Tibial artery (tissue), 4 donors: Measurements from ENCODE around the gene KIF6.

ENCODE experiments used
- DNase-seq, 2 donors: peaks; one replicate each; pipeline ENCODE4 v3.0.0-alpha.2; 2019
- H3K27ac ChIP-seq, 2 donors: fragments of 200-600 bp; sonication (generic) in 1 of 2; 1 replicate in 1 of 2; 2 replicates in 1 of 2; pipeline ENCODE4 v1.5.1; 2018 to 2019; ENCODE audit warnings: mild to moderate bottlenecking in 1 of 2
- H3K27me3 ChIP-seq, 2 donors: fragments of 200-600 bp; sonication (generic) in 1 of 2; one replicate each; pipeline versions ENCODE4 v1.5.1 to v1.6.0; 2016 to 2019
- H3K36me3 ChIP-seq, 3 donors: fragments of 200-600 bp; sonication (generic) in 2 of 3; one replicate each; pipeline ENCODE4 v1.5.1; 2016 to 2019; ENCODE audit warnings: mild to moderate bottlenecking in 2 of 3
- H3K4me1 ChIP-seq, 4 donors: fragments of 200-600 bp; sonication (generic) in 2 of 4; 1 replicate in 3 of 4; 2 replicates in 1 of 4; pipeline ENCODE4 v1.5.1; 2016 to 2019
- H3K4me3 ChIP-seq, 2 donors: fragments of 200-600 bp; sonication (generic) in 1 of 2; 1 replicate in 1 of 2; 2 replicates in 1 of 2; pipeline ENCODE4 v1.5.1; 2018 to 2019; ENCODE audit warnings: mild to moderate bottlenecking in 2 of 2
- H3K9me3 ChIP-seq, 3 donors: fragments of 200-600 bp; sonication (generic) in 1 of 3; one replicate each; pipeline ENCODE4 v1.5.1; 2016 to 2019
- CTCF ChIP-seq, 2 experiments: fragments of 200-600 bp in 1 of 2; fragments of 450-650 bp in 1 of 2; IDR thresholded peaks; one replicate each; pipeline ENCODE4 v1.5.1; 2017 to 2019; ENCODE audit warnings: antibody characterized with exemption in 2 of 2, mild to moderate bottlenecking in 1 of 2, moderate library complexity in 1 of 2
- intact Hi-C: fragments of 100-400 bp; cut with DNase I; formaldehyde crosslinking; loops from one replicate; pipeline ENCODE4 v1.15.0; 2023; ENCODE audit warnings: low total_unique reads

Gene KIF6

GRCh38 chr6:39441301-39441700 lies 283.9 kb downstream of the KIF6 start:
- Histone ChIP-seq H3K27me3 (no peaks in the 10 kb centered on the region), H3K27ac (no peak overlapping the region), H3K4me3 (no peak overlapping the region), H3K36me3 (no peaks in the 10 kb centered on the region), H3K9me3 (no peaks in the 10 kb centered on the region), H3K4me1 (no peaks in the 10 kb centered on the region)
- intact Hi-C loops: no loop called here
- no peak for DNase-seq
- TF ChIP-seq CTCF (IDR thresholded peaks at IDR 0.05): no peak

GRCh38 chr6:39440039-39440426 lies 285.2 kb downstream of the KIF6 start:
- no peak for TF ChIP-seq CTCF (IDR thresholded peaks at IDR 0.05)
- Histone ChIP-seq H3K9me3 (no peaks in the 10 kb centered on the region), H3K4me3 (no peak overlapping the region), H3K27ac (no peak overlapping the region), H3K36me3 (no peaks in the 10 kb centered on the region), H3K27me3 (no peaks in the 10 kb centered on the region), H3K4me1 (no peaks in the 10 kb centered on the region)
- DNase-seq: no peak
- intact Hi-C loops: no loop called here

- H3K27ac ChIP-seq: no peak overlapping the region
- no peak overlapping the region for H3K4me3 ChIP-seq
- DNase-seq: no peak
- no peaks in the 10 kb centered on the region for H3K36me3 ChIP-seq
- no peaks in the 10 kb centered on the region for H3K9me3 ChIP-seq
- H3K4me1 ChIP-seq: no peaks in the 10 kb centered on the region
- intact Hi-C loops: no loop called here
- no peaks in the 10 kb centered on the region for H3K27me3 ChIP-seq
- TF ChIP-seq CTCF (IDR thresholded peaks at IDR 0.05): no peak
Measured at GRCh38 chr6:39439342-39440038, 285.7 kb downstream of the KIF6 start.

- no peaks in the 10 kb centered on the region for H3K36me3 ChIP-seq
- intact Hi-C loops: no loop called here
- DNase-seq: no peak
Measured at GRCh38 chr6:39433630-39434029, 291.6 kb downstream of the KIF6 start.

GRCh38 chr6:39432330-39433025 lies 292.7 kb downstream of the KIF6 start:
- Histone ChIP-seq H3K27ac (no peak overlapping the region), H3K4me3 (no peak overlapping the region)
- no peak for DNase-seq

More at GRCh38 chr6:39433630-39434029, 291.6 kb downstream of the KIF6 start:
- H3K9me3 ChIP-seq: no peaks in the 10 kb centered on the region
- H3K4me1 ChIP-seq: peaks cover 0 to 10% (median 6%) of the 10 kb centered on the region in 4 donors
- no peak overlapping the region for H3K4me3 ChIP-seq
- H3K27ac ChIP-seq: no peak overlapping the region
- H3K27me3 ChIP-seq: no peaks in the 10 kb centered on the region
- TF ChIP-seq CTCF (IDR thresholded peaks at IDR 0.05): no peak

More at GRCh38 chr6:39432330-39433025, 292.7 kb downstream of the KIF6 start:
- no peak for TF ChIP-seq CTCF (IDR thresholded peaks at IDR 0.05)
- H3K27me3 ChIP-seq: no peaks in the 10 kb centered on the region
- H3K4me1 ChIP-seq: peaks cover 0 to 10% (median 6%) of the 10 kb centered on the region in 4 donors
- intact Hi-C loops: no loop called here
- H3K36me3 ChIP-seq: no peaks in the 10 kb centered on the region
- no peaks in the 10 kb centered on the region for H3K9me3 ChIP-seq
